ENCODE results near the gene HES4.
A peak's percentile ranks its signal among the peaks of the same experiment; 100 is the strongest.

HES4 gene

DNA sequence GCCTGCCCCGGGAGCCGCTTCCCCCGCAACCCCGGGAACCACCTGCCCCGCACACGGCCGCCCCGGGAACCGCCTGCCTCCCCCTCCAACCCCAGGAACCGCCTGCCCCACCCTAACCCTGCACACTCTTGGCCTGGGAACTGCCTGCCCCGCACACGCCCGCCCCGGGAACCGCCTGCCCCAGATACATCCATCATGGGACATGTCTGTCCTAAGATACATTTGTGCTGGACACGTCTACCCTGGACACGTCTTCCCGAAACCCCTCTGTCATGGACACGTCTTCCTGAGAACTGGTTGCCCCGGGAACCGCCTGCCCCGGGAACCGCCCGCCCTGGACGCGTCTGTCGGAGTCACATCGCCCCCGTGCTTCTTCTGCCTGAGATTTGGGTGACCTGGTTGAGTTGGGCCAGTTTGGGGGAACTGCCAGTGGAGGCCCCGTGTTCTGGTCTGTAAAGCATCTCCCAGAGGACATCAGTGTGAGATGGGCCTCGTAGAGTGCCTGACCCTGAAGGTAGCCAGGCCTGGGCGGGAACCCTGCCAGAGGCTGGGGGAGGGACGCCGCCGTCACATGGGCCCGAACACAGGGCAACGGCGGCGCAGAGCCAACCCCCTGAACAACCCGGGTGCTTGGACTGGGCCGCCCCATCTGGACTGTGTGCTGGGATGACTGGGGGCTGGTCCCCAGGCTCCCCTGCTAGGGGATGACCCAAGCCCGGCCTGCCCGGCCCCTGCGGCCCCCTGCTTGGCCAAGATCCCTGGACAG is 21.6 kb downstream of the HES4 start:
- no peak for TF ChIP-seq EP300 (IDR thresholded peaks at IDR 0.05; ENCODE audit: borderline replicate concordance)
- no peak; the same call in 1 of the 2 replicates for TF ChIP-seq NFIC (IDR thresholded peaks at IDR 0.05)
- TF ChIP-seq EGR1 (IDR thresholded peaks at IDR 0.05) = no peak
- no peak for TF ChIP-seq TAF1 (IDR thresholded peaks at IDR 0.05; ENCODE audit: low read depth)
- no peak for TF ChIP-seq FOXM1 (IDR thresholded peaks at IDR 0.05; ENCODE audit: borderline replicate concordance, low read depth)
- TF ChIP-seq RAD21 (IDR thresholded peaks at IDR 0.05; ENCODE audit: low read depth) = no peak; the same call in 1 of the 2 replicates
- TF ChIP-seq, protein P1, sequence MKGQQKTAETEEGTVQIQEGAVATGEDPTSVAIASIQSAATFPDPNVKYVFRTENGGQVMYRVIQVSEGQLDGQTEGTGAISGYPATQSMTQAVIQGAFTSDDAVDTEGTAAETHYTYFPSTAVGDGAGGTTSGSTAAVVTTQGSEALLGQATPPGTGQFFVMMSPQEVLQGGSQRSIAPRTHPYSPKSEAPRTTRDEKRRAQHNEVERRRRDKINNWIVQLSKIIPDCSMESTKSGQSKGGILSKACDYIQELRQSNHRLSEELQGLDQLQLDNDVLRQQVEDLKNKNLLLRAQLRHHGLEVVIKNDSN (IDR thresholded peaks at IDR 0.05) = no peak; the same call in 1 of the 2 replicates
- TF ChIP-seq ZBTB7A (IDR thresholded peaks at IDR 0.05; ENCODE audit: low read depth) = no peak
- TF ChIP-seq TEAD4 (IDR thresholded peaks at IDR 0.05) = no peak
- TF ChIP-seq, protein P2, sequence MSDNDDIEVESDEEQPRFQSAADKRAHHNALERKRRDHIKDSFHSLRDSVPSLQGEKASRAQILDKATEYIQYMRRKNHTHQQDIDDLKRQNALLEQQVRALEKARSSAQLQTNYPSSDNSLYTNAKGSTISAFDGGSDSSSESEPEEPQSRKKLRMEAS (IDR thresholded peaks at IDR 0.05) = no peak
- TF ChIP-seq, protein P3, sequence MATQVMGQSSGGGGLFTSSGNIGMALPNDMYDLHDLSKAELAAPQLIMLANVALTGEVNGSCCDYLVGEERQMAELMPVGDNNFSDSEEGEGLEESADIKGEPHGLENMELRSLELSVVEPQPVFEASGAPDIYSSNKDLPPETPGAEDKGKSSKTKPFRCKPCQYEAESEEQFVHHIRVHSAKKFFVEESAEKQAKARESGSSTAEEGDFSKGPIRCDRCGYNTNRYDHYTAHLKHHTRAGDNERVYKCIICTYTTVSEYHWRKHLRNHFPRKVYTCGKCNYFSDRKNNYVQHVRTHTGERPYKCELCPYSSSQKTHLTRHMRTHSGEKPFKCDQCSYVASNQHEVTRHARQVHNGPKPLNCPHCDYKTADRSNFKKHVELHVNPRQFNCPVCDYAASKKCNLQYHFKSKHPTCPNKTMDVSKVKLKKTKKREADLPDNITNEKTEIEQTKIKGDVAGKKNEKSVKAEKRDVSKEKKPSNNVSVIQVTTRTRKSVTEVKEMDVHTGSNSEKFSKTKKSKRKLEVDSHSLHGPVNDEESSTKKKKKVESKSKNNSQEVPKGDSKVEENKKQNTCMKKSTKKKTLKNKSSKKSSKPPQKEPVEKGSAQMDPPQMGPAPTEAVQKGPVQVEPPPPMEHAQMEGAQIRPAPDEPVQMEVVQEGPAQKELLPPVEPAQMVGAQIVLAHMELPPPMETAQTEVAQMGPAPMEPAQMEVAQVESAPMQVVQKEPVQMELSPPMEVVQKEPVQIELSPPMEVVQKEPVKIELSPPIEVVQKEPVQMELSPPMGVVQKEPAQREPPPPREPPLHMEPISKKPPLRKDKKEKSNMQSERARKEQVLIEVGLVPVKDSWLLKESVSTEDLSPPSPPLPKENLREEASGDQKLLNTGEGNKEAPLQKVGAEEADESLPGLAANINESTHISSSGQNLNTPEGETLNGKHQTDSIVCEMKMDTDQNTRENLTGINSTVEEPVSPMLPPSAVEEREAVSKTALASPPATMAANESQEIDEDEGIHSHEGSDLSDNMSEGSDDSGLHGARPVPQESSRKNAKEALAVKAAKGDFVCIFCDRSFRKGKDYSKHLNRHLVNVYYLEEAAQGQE (IDR thresholded peaks at IDR 0.05; ENCODE audit: low read depth) = no peak
- no peak for TF ChIP-seq TCF12 (IDR thresholded peaks at IDR 0.05; ENCODE audit: low read depth)
- TF ChIP-seq YY1 (IDR thresholded peaks at IDR 0.05; ENCODE audit: low read depth) = no peak
- TF ChIP-seq CREB1 (IDR thresholded peaks at IDR 0.05; ENCODE audit: low read depth) = no peak
- no peak for TF ChIP-seq CEBPB (IDR thresholded peaks at IDR 0.05)

DNA sequence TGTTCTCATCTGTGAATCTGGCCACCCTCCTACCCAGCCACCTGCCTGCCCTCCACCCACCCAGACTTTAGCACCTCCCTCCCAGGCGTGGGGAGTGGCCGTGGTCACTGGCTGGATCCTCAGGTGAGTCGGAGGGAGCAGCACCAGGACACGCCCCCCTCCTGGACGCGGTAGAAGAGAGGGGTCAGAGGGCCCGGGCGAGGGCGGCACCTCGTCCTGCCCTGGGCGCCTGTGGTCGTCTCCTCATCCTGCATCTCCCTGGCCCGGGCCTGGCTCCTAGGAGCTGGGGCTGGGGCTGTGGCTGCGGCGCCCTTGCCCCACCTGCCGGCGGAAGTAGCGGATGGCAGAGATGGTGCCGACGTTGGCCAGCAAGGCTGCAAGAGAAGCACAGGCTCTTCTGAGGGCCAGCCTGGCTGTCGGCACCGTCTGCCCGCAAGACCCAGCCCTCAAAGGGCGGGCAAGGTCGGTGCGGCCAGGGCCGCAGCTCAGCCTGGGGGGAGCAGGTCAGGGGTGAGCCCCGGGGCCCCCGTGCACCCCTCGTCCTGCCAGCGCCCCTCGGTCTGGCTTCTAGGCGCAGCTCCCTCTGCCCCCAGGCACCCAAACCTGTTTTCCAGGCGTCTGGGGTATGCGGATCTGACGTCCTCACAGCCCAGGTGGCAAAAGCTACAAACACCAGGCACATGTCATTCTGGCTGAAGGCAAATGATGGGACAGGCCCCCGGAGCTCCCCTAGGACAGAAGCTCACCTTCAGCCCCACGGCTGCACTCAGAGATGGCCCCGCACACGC is 23.8 kb downstream of the HES4 start:
- TF ChIP-seq RAD21 (IDR thresholded peaks at IDR 0.05; ENCODE audit: low read depth) (peak; percentile 40; the same call in 1 of the 2 replicates), NFIC (IDR thresholded peaks at IDR 0.05) (no peak), CREB1 (IDR thresholded peaks at IDR 0.05; ENCODE audit: low read depth) (no peak), TAF1 (IDR thresholded peaks at IDR 0.05; ENCODE audit: low read depth) (no peak; the same call in 1 of the 2 replicates), ZBTB7A (IDR thresholded peaks at IDR 0.05; ENCODE audit: low read depth) (0 out of 2 replicates have a peak, but pooled peaks have one; percentile 30)
- TF ChIP-seq, protein P1 (IDR thresholded peaks at IDR 0.05) = no peak

DNA sequence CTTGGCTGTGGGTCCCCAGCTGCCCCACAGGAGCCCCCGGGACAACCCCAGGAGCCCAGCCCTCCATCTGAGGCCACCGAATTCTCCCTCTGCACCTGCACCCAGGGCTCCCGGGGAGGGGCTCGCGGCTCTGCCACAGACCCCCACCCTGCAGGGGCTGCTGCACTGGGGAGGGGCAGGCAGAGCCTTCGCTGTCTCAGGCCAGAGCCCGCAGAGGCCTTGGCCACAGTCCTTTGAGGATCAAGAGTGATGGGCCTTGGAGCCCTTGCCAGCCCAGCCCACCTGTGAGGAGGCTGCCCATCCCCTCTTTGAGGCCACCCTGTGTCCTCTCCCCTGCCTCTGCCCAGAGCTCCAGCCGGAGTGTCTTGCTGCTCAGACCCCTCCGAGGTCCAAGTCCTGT is 24.5 kb downstream of the HES4 start:
- no peak for TF ChIP-seq TEAD4 (IDR thresholded peaks at IDR 0.05)

DNA sequence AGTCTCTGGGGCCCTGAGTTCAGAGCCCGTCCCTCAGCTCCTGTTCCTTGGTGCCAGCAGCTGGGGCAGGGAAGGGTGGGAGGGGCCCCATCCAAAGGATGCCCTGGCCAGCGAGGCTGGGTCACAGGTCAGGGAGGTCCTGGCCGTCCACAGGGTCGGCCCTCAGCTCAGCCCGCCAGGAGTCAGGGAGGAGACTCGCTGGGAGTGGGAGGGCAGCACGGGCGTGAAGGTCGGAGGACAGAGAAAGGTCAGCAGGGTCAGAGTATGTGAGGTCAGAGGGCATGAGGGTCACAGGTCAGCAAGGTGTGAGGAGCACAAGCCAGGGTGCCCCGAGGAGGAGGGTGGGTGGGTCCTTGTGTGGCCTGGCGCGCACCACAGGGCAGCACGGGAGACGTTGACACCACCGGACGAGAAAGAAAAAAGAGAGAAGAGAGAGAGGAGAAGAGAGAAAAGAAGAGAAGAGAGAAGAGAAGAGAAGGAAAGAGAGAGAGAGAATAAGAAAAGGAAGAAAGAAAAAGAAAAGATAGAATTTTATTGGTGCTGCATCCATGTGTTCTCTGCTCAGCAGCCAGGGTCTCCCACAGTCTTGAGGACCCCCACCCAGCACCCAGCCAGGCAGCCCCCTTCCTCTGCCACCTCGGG is 25.1 kb downstream of the HES4 start:
- TF ChIP-seq CEBPB (IDR thresholded peaks at IDR 0.05) (no peak), RAD21 (IDR thresholded peaks at IDR 0.05; ENCODE audit: low read depth) (no peak), FOXM1 (IDR thresholded peaks at IDR 0.05; ENCODE audit: borderline replicate concordance, low read depth) (no peak), YY1 (IDR thresholded peaks at IDR 0.05; ENCODE audit: low read depth) (no peak), NFIC (IDR thresholded peaks at IDR 0.05) (no peak), EGR1 (IDR thresholded peaks at IDR 0.05) (no peak), ZBTB7A (IDR thresholded peaks at IDR 0.05; ENCODE audit: low read depth) (no peak), TCF12 (IDR thresholded peaks at IDR 0.05; ENCODE audit: low read depth) (no peak), CREB1 (IDR thresholded peaks at IDR 0.05; ENCODE audit: low read depth) (no peak), TEAD4 (IDR thresholded peaks at IDR 0.05) (no peak), EP300 (IDR thresholded peaks at IDR 0.05; ENCODE audit: borderline replicate concordance) (no peak), TAF1 (IDR thresholded peaks at IDR 0.05; ENCODE audit: low read depth) (no peak)
- TF ChIP-seq, protein P1 (IDR thresholded peaks at IDR 0.05) = no peak
- TF ChIP-seq, protein P3 (IDR thresholded peaks at IDR 0.05; ENCODE audit: low read depth) = no peak
- TF ChIP-seq, protein P2 (IDR thresholded peaks at IDR 0.05) = no peak
